GM18517 (cell line): Measurements from ENCODE around the gene SORBS2.

Source experiments
- ATAC-seq: cut with Tn5 transposase; IDR thresholded peaks from one replicate; pipeline ENCODE4 v1.9.1; 2021; ENCODE audit warnings: mild to moderate bottlenecking, moderate library complexity; ENCODE audit not compliant: unreplicated experiment

The SORBS2 gene

GRCh38 chr4:185801471-185801870 is 10.5 kb downstream of the SORBS2 start:
- ATAC-seq: no peak

- ATAC-seq: no peak
Measured at GRCh38 chr4:185800266-185800945, 11.6 kb downstream of the SORBS2 start.

- no peak for ATAC-seq
Measured at GRCh38 chr4:185799442-185799841, 12.6 kb downstream of the SORBS2 start.

GRCh38 chr4:185797596-185798338 is 14.2 kb downstream of the SORBS2 start:
- ATAC-seq: no peak

- no peak for ATAC-seq
Measured at GRCh38 chr4:185797018-185797417, 15.0 kb downstream of the SORBS2 start.

GRCh38 chr4:185796176-185796575 is 15.8 kb downstream of the SORBS2 start:
- no peak for ATAC-seq

- no peak for ATAC-seq
Measured at GRCh38 chr4:185794637-185795036, 17.4 kb downstream of the SORBS2 start.

- ATAC-seq: no peak
Measured at GRCh38 chr4:185793716-185794115, 18.3 kb downstream of the SORBS2 start.

GRCh38 chr4:185793116-185793485 is 18.9 kb downstream of the SORBS2 start:
- no peak for ATAC-seq

- ATAC-seq: no peak
Measured at GRCh38 chr4:185792384-185793115, 19.4 kb downstream of the SORBS2 start.

- no peak for ATAC-seq
Measured at GRCh38 chr4:185787926-185788679, 23.9 kb downstream of the SORBS2 start.

GRCh38 chr4:185786422-185786821 is 25.6 kb downstream of the SORBS2 start:
- no peak for ATAC-seq

GRCh38 chr4:185783574-185783973 is 28.4 kb downstream of the SORBS2 start:
- no peak for ATAC-seq

- ATAC-seq: no peak
Measured at GRCh38 chr4:185782523-185782922, 29.5 kb downstream of the SORBS2 start.

GRCh38 chr4:185781555-185782215 is 30.3 kb downstream of the SORBS2 start:
- no peak for ATAC-seq

- ATAC-seq: no peak
Measured at GRCh38 chr4:185780472-185780871, 31.5 kb downstream of the SORBS2 start.

GRCh38 chr4:185779517-185779916 is 32.5 kb downstream of the SORBS2 start:
- ATAC-seq: no peak

GRCh38 chr4:185778307-185778706 is 33.7 kb downstream of the SORBS2 start:
- ATAC-seq: no peak

GRCh38 chr4:185775792-185776555 is 36.0 kb downstream of the SORBS2 start:
- no peak for ATAC-seq
